ENCODE measurements around the gene TBC1D21.

Gene TBC1D21

GRCh38 chr15:73885954-73886700 lies 12.8 kb downstream of the TBC1D21 start:
- TF ChIP-seq, protein P1, sequence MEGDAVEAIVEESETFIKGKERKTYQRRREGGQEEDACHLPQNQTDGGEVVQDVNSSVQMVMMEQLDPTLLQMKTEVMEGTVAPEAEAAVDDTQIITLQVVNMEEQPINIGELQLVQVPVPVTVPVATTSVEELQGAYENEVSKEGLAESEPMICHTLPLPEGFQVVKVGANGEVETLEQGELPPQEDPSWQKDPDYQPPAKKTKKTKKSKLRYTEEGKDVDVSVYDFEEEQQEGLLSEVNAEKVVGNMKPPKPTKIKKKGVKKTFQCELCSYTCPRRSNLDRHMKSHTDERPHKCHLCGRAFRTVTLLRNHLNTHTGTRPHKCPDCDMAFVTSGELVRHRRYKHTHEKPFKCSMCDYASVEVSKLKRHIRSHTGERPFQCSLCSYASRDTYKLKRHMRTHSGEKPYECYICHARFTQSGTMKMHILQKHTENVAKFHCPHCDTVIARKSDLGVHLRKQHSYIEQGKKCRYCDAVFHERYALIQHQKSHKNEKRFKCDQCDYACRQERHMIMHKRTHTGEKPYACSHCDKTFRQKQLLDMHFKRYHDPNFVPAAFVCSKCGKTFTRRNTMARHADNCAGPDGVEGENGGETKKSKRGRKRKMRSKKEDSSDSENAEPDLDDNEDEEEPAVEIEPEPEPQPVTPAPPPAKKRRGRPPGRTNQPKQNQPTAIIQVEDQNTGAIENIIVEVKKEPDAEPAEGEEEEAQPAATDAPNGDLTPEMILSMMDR (IDR thresholded peaks at IDR 0.05; ENCODE audit: low read depth, low read length), result no peak
- no peak overlapping the region for H3K4me3 ChIP-seq (ENCODE audit: low read depth, low read length)
- no peak for DNase-seq (ENCODE audit: low read depth, low spot score)
- in situ Hi-C loops (cut with HindIII; ENCODE audit: low sequenced_read_pairs), result no loop called here

GRCh38 chr15:73886717-73887345 lies 13.5 kb downstream of the TBC1D21 start:
- TF ChIP-seq, protein P1 (IDR thresholded peaks at IDR 0.05; ENCODE audit: low read depth, low read length), result no peak
- in situ Hi-C loops (cut with HindIII; ENCODE audit: low sequenced_read_pairs), result no loop called here
- DNase-seq (ENCODE audit: low read depth, low spot score), result no peak
- no peak overlapping the region for H3K4me3 ChIP-seq (ENCODE audit: low read depth, low read length)

GRCh38 chr15:73887481-73887880 lies 14.1 kb downstream of the TBC1D21 start:
- TF ChIP-seq, protein P1 (IDR thresholded peaks at IDR 0.05; ENCODE audit: low read depth, low read length), result no peak
- no peak overlapping the region for H3K4me3 ChIP-seq (ENCODE audit: low read depth, low read length)
- no peak for DNase-seq (ENCODE audit: low read depth, low spot score)
- in situ Hi-C loops (cut with HindIII; ENCODE audit: low sequenced_read_pairs), result no loop called here

DNA sequence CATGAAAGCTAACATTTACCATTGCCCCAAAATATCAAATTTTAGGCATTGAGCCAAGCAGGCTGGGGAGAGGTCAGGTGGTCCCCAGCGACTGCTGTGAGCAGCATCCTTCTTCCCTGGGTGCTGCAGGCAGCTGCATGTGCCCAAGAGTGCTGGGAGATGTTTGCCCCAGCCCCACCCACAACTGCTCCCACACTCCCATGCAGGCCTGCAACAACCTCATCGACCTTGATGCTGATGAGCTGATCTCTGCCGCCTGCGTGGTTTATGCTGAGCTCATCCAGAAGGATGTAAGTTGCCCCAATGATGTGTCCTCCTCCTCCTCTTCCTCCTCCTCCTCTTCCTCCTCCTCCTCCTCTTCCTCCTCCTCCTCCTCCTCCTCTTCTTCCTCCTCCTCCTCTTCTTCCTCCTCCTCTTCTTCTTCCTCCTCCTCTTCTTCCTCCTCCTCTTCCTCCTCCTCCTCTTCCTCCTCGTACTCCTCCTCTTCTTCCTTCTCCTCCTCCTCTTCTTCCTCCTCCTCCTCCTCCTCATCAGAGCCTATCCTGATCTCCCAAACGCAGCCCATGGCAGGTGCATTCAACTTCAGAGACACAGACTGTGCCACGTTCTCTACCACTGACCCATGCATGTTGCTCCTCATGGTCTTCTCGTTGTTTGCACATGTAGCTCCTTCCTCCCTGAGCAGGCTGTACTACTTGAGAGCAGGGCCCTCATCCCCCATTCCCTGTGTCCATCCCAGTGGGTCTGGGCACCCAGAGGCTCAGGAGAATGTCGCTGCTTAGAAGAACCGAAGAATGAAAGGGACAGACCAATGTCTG lies 15.1 kb downstream of the TBC1D21 start:
- no peak for DNase-seq (ENCODE audit: low read depth, low spot score)
- TF ChIP-seq, protein P1 (IDR thresholded peaks at IDR 0.05; ENCODE audit: low read depth, low read length), result no peak
- in situ Hi-C loops (cut with HindIII; ENCODE audit: low sequenced_read_pairs), result no loop called here

GRCh38 chr15:73889053-73889761 lies 15.8 kb downstream of the TBC1D21 start:
- in situ Hi-C loops (cut with HindIII; ENCODE audit: low sequenced_read_pairs), result no loop called here
- H3K4me3 ChIP-seq (ENCODE audit: low read depth, low read length), result no peak overlapping the region
- TF ChIP-seq, protein P1 (IDR thresholded peaks at IDR 0.05; ENCODE audit: low read depth, low read length), result no peak
- DNase-seq (ENCODE audit: low read depth, low spot score), result no peak

More for the DNA sequence above, 15.1 kb downstream of the TBC1D21 start:
- H3K4me3 ChIP-seq (ENCODE audit: low read depth, low read length), result no peak overlapping the region

- TF ChIP-seq, protein P1 (IDR thresholded peaks at IDR 0.05; ENCODE audit: low read depth, low read length), result no peak
- DNase-seq (ENCODE audit: low read depth, low spot score), result no peak
- no peak overlapping the region for H3K4me3 ChIP-seq (ENCODE audit: low read depth, low read length)
- in situ Hi-C loops (cut with HindIII; ENCODE audit: low sequenced_read_pairs), result no loop called here
Measured at GRCh38 chr15:73889762-73890124, 16.4 kb downstream of the TBC1D21 start.

All from astrocyte of the spinal cord (primary cell).